ENCODE measurements around the gene GPR26.
"Not testable (repeated sequence)": the region's sequence is repeated elsewhere in the genome, so short reads cannot be mapped to it uniquely, and the experiment has no call there.

GPR26 gene

DNA sequence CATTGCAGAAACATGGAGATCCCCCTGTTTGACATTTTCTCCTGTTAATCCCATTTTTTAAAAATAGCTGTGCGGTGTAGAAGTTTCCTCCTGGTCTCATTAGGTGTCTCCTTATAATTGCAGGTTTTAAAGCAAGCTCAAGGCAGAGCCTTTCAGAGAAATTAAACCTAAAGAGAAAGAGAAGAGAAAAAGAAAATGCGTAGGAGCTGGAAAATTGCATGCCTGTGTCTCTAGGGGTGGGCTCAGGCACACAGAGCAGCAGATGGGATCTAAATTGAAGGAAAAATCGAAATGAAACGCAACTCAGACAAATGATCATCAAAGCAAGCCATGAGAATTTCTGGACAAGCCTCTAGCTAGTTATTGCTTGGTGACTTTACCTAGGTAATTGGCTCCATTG, 40.1 kb downstream of the GPR26 start:
- DNase-seq (ENCODE audit: low read depth, low spot score) = no peak

DNA sequence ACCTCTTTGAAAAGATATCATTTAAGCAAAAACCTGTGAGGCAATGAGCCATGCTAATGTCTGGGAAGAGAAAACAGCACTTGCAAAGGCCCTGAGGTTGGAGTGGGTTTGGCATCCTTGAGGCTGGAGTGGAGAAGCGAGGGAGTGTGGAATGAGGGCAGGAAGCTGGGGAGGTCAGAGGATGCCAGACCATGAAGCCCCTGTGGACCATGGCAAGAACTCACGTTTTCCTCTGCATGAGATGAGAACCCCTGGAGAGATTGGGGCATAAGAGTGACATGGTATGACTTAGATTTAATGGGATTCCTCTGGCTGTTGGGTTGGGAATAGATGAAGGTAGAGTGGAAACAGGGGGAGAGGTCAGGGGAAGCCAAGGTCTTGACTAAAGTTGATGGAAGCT, 49.4 kb downstream of the GPR26 start:
- no peak for DNase-seq (ENCODE audit: low read depth, low spot score)

DNA sequence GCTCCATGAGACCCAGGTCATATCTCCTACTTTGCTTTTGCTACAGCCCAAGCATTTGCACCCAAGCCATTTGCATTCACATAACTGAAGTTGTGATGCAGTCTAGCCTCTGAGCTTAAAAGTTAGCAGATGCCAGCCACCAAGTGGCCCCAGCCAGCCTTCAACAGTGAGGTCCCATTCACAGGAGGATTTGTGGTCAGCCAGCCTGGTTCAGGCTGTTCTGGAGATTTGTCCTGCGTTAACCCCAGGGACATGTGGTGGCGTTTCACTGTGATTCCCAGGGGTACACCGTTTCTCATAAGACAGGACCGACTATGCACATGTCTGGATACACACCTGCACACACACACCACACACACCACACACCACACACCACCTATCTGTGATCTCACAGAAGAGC, 51.2 kb downstream of the GPR26 start:
- no peak for DNase-seq (ENCODE audit: low read depth, low spot score)

DNA sequence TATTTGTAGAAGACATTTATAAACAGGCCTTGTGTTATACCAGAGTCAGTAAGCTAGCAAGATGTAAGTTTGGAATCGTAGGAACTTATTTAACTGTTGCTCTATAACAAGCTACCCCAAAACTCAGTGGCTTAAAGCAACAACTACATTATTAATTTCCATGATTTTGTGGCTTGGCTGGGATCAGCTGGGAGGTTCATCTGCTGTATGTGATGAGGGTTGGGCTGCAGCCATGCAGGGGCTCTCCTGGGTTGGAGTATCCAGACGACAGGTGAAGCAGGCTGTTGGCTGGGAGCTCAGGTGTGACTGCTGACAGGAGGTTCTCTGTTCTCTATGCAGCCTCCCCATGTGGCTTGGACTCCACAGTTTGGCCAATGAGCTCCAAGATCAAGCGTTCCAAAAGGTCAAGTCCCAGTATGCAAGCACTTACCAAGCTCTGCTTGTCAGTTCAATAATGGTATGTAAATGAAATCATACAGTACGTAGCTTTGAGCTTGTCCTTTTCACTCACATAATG, 52.4 kb downstream of the GPR26 start:
- no peak for DNase-seq (ENCODE audit: low read depth, low spot score)

DNA sequence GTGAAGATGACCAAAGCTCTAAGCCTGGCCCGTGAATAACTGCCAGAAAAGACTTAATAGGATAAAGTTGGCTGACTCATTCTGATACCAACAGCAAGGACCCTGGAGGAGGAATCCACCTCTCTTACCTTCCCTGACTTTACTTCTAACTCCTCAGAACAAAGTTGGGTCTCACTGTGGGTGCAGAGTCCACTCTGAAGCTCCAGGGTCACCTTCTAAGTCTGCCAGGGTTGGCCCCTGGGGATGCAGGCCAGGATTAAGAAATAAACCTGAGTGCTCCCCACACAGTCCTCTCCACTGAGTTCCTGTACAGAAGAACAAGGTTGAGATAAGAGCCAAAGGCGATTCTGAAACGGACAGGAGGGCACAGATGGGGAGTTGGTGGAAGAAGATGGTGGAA, 54.4 kb downstream of the GPR26 start:
- DNase-seq (ENCODE audit: low read depth, low spot score) = no peak

DNA sequence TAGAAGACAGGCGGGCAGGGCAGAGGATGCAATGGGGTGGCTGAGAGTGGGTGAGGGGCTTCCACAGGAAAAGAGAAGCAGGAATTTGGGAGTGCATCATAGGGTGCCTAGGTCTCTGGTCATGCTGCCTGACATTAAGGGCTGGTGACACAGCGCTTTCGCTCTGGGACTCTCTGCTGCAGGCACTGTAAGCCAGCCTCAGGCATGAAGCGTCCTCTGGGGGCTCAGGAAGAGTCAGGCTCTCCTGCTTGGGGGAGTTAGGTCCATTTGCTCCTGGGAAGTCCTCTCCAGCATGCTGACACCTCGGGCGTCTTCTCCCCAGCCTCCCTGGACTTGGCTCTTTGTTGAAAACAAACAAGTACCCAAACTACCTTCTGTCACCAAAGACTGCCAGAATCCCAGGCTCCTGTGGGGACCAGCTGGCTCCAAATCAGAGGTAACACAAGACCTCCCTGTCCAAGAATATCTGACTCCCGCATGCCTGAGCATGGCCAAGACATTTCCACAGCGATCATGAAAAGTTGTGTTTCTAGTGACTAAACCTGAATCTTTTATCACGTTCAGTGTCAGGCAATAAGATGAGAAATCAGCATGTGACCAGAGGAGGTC, 55.4 kb downstream of the GPR26 start:
- no peak for DNase-seq (ENCODE audit: low read depth, low spot score)

DNA sequence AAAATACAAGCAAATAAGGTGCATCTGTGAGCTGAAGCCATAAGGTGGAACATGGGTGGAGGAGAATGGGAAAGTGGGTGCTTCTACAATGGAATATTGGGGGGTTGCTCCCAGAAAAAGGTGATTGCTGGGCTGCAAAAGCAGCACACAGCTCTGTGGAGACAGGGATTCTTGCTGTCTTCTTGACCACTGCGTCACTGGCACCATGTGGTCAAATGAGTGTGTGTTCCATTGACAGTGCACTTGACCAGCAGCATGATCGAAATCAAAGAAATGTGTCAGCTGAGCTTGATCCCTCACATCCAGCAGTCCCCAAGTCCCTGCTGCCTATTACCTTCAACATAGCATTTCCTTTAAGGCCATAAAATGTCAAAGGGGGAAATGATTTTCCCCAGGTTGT, 56.2 kb downstream of the GPR26 start:
- no peak for DNase-seq (ENCODE audit: low read depth, low spot score)

DNA sequence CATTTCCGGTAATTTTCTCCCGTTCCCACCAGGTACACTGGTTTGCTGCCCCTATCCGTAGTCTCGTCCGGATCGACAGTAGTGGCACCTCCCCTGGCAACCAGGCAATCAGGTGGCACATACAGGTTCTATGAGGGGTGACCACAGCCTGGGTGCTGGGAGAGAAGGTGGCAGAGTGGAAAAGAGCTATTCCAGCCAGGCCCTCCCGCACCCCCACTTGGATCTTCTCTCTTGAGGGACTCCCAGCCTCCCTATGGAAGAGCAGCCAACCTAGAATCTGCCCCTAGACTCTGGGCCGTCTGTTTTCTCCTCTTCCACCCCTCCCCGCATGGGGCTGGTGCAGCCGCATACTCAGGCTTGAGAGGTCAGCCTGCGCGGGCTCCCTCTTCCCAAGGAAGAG, 58.6 kb downstream of the GPR26 start:
- no peak for DNase-seq (ENCODE audit: low read depth, low spot score)

DNA sequence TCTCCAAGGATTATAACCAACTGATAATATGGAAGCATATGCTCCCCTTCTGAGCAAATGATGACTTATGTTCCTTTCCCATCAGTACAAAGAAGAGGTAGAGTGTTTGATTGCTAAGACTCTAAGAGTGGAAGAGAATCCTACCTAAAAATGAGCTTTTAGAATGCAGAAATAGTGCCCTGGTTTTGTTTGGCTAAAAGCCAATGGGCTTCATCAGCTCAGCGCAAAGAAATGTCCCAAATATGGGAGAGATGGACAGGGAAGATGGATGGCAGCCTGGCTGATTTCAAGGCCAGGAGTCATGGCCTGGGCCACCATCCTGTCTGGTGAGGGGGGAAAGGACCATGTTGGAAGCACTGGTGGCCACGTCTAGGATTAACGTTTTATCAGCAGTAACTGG, 60.2 kb downstream of the GPR26 start:
- no peak for DNase-seq (ENCODE audit: low read depth, low spot score)

DNA sequence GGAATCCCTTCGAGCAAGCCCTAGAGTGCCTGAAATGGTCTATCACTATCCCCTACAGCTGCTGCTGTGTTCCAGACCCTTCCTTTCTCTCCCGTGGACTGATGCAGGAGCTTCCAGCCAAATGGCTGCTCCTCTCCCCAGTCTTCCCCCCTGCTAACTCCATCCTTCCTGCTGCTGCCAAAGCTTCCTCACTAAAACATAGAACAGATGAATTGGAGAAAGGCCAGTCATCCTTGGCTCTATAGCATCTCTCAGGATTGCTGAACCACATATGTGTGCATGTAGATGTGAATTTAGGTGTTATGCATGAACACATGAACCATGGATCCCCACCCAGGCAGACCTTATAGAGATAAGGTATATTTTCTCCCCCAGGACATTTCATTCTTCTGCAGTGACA, 60.7 kb downstream of the GPR26 start:
- DNase-seq (ENCODE audit: low read depth, low spot score) = no peak

DNA sequence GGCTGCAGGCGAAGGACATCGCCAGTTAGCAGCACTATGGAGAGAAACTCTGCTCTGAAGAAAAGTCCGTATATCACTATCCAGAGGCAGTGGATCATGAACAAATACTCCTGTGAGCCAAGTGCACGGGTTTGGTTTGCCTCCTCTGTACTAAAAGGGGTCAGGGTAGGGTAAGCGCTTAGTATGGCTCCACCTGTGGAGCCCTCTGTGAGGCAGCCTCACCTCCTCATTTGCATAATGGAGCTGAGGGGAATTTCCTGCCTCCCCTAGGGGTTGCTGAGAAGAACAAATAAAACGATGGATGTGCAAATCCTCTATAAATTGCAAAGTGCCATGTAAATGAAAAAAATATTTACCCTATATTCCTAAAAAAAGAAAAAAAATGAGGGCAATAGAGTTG, 63.4 kb downstream of the GPR26 start:
- DNase-seq (ENCODE audit: low read depth, low spot score) = no peak

DNA sequence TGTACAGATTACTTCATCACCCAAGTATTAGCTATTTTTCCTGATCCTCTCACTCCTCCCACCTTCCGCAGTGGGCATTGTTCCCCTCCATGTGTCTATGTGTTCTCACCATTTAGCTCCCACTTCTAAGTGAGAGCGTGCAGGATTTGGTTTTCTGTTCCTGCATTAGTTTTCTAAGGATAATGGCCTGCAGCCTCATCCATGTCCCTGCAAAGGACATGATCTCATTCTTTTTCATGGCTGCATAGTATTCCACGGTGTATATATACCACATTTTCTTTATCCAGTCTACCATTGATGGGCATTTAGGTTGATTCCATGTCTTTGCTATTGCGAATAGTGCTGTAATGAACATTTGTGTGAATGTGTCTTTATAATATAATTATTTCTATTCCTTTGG, 70.8 kb downstream of the GPR26 start:
- DNase-seq (ENCODE audit: low read depth, low spot score) = not testable (repeated sequence)

DNA sequence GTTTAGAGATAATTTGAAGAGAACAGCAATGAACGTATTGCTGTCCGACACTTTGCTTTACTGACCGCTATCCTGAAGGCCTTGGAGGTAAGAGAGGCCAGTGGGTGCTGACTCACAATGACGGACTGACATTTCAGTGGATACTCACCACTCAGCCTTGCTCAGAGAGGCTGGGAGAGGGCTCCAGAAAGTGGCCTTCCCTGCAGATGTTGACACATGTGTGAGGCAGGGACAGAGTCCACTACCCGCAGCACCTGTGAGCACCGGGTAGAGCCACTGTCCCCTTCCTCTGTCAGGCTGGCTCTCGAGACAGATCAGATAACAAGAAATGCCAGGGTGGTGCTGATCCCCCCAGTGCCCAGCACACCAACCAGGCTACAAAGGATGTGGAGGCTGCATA, 75.0 kb downstream of the GPR26 start:
- no peak for DNase-seq (ENCODE audit: low read depth, low spot score)

DNA sequence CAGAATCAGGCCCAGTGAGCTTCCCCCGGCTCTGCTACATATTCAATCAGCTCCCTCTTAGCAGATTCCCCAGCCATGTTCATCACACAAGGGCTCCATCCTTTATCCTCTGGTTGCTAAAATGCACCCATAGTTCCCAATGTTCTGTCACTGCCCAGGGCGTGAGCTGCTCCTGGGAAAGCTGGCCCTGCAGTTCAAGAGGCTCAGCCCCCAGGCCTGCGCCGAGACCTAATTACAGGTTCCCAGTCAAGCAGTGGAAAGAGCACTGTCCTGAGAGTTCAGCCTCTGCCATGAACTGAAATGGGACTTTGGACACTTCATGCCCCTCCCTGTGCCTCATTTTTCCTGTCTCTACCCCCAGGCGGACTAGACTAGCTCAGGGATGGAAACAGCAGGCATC, 75.6 kb downstream of the GPR26 start:
- DNase-seq (ENCODE audit: low read depth, low spot score) = no peak

DNA sequence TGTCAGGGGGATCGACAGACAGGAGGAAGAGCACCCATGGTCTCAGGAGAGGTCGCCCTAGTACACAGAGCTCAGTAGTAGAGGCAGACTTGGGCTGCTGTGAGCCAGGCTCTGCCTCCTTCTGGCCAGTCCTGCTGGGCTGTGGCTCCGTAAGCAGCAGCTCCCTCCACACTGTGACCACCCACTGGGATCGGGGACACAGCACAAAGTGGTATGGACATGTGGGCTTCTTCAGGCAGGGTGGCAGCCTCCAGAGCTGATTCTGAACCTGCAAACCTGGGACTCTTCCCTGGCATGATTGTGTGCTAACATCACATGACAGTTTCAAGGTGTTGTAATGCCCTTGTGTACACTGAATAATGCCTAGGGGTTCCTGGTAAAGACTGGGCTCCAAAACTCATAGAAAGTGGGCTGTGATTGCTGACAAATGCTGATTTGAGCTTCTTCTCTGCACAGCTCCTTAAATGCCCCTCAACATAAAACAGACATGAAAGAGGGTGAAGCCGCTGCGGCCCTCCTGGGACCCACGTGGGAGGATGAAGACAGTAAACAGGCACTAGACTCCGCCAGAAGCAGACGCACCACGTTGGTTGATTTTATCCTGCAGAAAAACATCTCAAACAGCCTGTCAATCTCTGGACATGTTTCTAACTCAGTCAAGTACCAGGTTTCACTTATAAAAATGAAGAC, 76.7 kb downstream of the GPR26 start:
- no peak for DNase-seq (ENCODE audit: low read depth, low spot score)

DNA sequence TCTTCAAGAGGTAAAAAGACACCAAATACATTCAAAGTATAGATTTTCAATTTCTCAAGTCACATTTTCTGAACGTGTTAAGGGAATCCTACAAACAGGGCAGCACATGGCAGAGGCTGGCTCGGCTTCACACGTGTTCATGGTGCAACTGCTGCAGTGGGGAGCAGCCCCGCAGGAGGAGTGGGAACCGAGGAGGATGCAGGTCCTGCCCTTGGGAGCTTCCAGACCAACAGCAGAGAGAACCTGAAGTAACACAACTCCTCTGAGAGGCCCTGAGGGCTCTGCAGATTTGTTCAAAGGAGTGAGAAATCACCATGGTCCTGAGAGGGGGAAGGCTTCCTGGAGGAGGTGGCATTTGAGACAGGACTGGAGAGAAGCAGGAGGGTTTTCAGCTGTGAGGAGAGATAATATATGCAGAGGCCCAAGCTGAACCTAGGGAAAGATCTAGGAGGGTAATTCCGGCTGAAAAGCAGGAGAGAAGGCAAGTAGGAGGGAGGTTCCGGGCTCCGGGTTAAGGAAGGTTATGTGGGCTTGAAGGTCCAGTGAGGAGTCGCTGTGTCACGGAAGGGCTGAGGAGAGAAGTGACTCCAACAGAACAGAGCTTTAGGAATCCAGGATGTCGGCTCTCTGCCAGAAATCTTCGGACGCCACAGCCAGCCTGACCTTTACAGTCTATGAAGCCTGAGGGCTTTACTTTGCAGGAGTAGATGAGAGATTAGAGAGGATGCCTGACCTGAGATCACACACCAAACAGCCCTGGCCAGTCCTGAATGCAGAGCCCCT, 77.5 kb downstream of the GPR26 start:
- DNase-seq (ENCODE audit: low read depth, low spot score) = no peak

DNA sequence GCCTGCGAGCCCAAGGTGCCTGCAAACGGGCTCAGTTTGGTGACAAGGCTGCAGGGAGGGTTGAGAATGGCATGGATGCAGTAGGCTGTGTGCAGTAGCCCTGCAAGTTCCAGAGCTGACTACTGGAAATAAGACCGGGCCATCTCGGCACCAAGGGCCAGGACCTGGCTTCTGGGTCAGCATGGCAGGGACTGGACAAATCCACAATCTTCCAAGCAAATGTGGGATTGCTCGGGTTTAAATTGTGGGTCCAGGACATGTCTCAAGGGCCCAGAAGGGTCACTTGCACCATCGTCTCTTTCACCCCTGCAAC, 78.0 kb downstream of the GPR26 start:
- no peak for DNase-seq (ENCODE audit: low read depth, low spot score)
